Cardiac fibroblast (primary cell): ENCODE data around the gene ARPC1A.

Experiments
- DNase-seq, 2 donors: peaks; one replicate each; pipeline versions ENCODE4 v3.0.0 to v3.0.0-alpha.2; 2010; ENCODE audit warnings: low read depth in 2 of 2
- H3K4me3 ChIP-seq, 2 donors: replicated peaks in 1 of 2; 1 replicate in 1 of 2; 2 replicates in 1 of 2; pipeline ENCODE4 v1.5.1; 2011; ENCODE audit warnings: low read depth in 2 of 2, low read length in 2 of 2, mild to moderate bottlenecking in 2 of 2, moderate library complexity in 1 of 2
- CTCF ChIP-seq: IDR thresholded peaks from one replicate; pipeline ENCODE4 v1.5.1; 2011; ENCODE audit warnings: low read depth, mild to moderate bottlenecking, low read length, inconsistent platforms

ARPC1A gene

GRCh38 chr7:99396418-99397296 is 71.0 kb downstream of the ARPC1A start:
- no peak overlapping the region for H3K4me3 ChIP-seq
- no peak for DNase-seq
- no peak for TF ChIP-seq CTCF

- DNase-seq, result no peak
- H3K4me3 ChIP-seq, result no peak overlapping the region
- TF ChIP-seq CTCF, result no peak
Observed at GRCh38 chr7:99397297-99397983, 71.7 kb downstream of the ARPC1A start.

GRCh38 chr7:99398891-99399445 is 73.3 kb downstream of the ARPC1A start:
- no peak for DNase-seq
- no peak overlapping the region for H3K4me3 ChIP-seq
- no peak for TF ChIP-seq CTCF

GRCh38 chr7:99399597-99399996 is 73.9 kb downstream of the ARPC1A start:
- H3K4me3 ChIP-seq, result no peak overlapping the region
- DNase-seq, result no peak
- no peak for TF ChIP-seq CTCF

GRCh38 chr7:99402854-99403253 is 77.2 kb downstream of the ARPC1A start:
- TF ChIP-seq CTCF, result no peak
- DNase-seq, result no peak
- H3K4me3 ChIP-seq, result no peak overlapping the region

- no peak for TF ChIP-seq CTCF
- DNase-seq, result no peak
Observed at GRCh38 chr7:99403764-99404163, 78.1 kb downstream of the ARPC1A start.

More at GRCh38 chr7:99403764-99404163, 78.1 kb downstream of the ARPC1A start:
- H3K4me3 ChIP-seq, result no peak overlapping the region
